Activated CD4-positive, alpha-beta memory T cell treated with anti-CD3 and anti-CD28 coated beads, Interleukin-2, amount 10 ng/mL, durations not matched to agents 7 days and 5 days (primary cell): ENCODE data around the gene GSG1L. TPM values are rescaled to one million over a fixed set of nuclear protein-coding genes. Genes with fewer than 3 reads are reported as not detected.

Experiments
- CTCF ChIA-PET: fragments of 350-600 bp; sonication (Branson Sonifier 250); formaldehyde crosslinking; loops from one replicate; lab custom pipeline; 2021; ENCODE audit warnings: antibody characterized with exemption, inconsistent platforms; lab: Charles Lee
- POLR2A ChIA-PET: fragments of 350-600 bp; sonication (Branson Sonifier 250); formaldehyde crosslinking; loops from one replicate; lab custom pipeline; 2021; ENCODE audit warnings: antibody characterized with exemption; lab: Charles Lee
- DNase-seq: peaks from one replicate; pipeline ENCODE4 v3.0.0-alpha.2; 2020
- H3K27ac Mint-ChIP-seq: one replicate; pipeline ENCODE4 v1.8.0; 2021; ENCODE audit warnings: mild to moderate bottlenecking, mixed read lengths
- H3K27me3 Mint-ChIP-seq: one replicate; pipeline ENCODE4 v1.8.0; 2021; ENCODE audit warnings: mixed read lengths
- H3K36me3 Mint-ChIP-seq: one replicate; pipeline ENCODE4 v1.8.0; 2021; ENCODE audit warnings: low read depth, mixed read lengths
- H3K4me1 Mint-ChIP-seq: one replicate; pipeline ENCODE4 v1.8.0; 2021; ENCODE audit warnings: mixed read lengths
- H3K4me3 Mint-ChIP-seq: one replicate; pipeline ENCODE4 v1.8.0; 2021; ENCODE audit warnings: mild to moderate bottlenecking, mixed read lengths
- H3K9me3 Mint-ChIP-seq: one replicate; pipeline ENCODE4 v1.8.0; 2021; ENCODE audit warnings: mixed read lengths
- total RNA-seq, 2 experiments: library from RNA; stranded (reverse); gene quantifications; one replicate each; pipeline ENCODE4 v1.2.3, GENCODE V29; 2021

GSG1L gene
- total RNA-seq, 2 experiments from 2014 or later = 0.55 TPM; not detected in 1

GRCh38 chr16:27927266-27927901 is 136.1 kb downstream of the GSG1L start:
- Mint-ChIP-seq H3K4me1 (peaks cover 15% of the 10 kb centered on the region), H3K27ac (no peak overlapping the region), H3K27me3 (peaks cover 2% of the 10 kb centered on the region), H3K9me3 (no peaks in the 10 kb centered on the region), H3K4me3 (no peak overlapping the region), H3K36me3 (no peaks in the 10 kb centered on the region)
- DNase-seq = no peak
- CTCF ChIA-PET = no interaction called here
- POLR2A ChIA-PET = no interaction called here

GRCh38 chr16:27925612-27926011 is 137.9 kb downstream of the GSG1L start:
- Mint-ChIP-seq H3K4me1 (peaks cover 15% of the 10 kb centered on the region), H3K27me3 (peaks cover 16% of the 10 kb centered on the region), H3K9me3 (no peaks in the 10 kb centered on the region), H3K4me3 (no peak overlapping the region), H3K27ac (no peak overlapping the region), H3K36me3 (no peaks in the 10 kb centered on the region)
- CTCF ChIA-PET = no interaction called here
- no peak for DNase-seq
- POLR2A ChIA-PET = no interaction called here

- CTCF ChIA-PET = no interaction called here
- H3K27ac Mint-ChIP-seq = no peak overlapping the region
- H3K4me3 Mint-ChIP-seq = no peak overlapping the region
- no peak for DNase-seq
- no peaks in the 10 kb centered on the region for H3K36me3 Mint-ChIP-seq
- no peaks in the 10 kb centered on the region for H3K9me3 Mint-ChIP-seq
- H3K27me3 Mint-ChIP-seq = peaks cover 21% of the 10 kb centered on the region
- POLR2A ChIA-PET = interaction anchor here (0.6 kb wide), 1 partner anchor 355 kb away, joined by 3 read pairs; no protein-coding TSS in a partner anchor
- H3K4me1 Mint-ChIP-seq = peaks cover 15% of the 10 kb centered on the region
Measured at GRCh38 chr16:27924411-27925118, 138.9 kb downstream of the GSG1L start.

- DNase-seq = no peak
- Mint-ChIP-seq H3K4me1 (peaks cover 15% of the 10 kb centered on the region), H3K4me3 (no peak overlapping the region), H3K27ac (no peak overlapping the region), H3K27me3 (peaks cover 21% of the 10 kb centered on the region), H3K9me3 (no peaks in the 10 kb centered on the region), H3K36me3 (no peaks in the 10 kb centered on the region)
- POLR2A ChIA-PET = interaction anchor here (0.6 kb wide), 1 partner anchor 356 kb away, joined by 3 read pairs; no protein-coding TSS in a partner anchor
- CTCF ChIA-PET = no interaction called here
Measured at GRCh38 chr16:27923751-27924150, 139.8 kb downstream of the GSG1L start.

GRCh38 chr16:27922433-27922832 is 141.1 kb downstream of the GSG1L start:
- DNase-seq = no peak
- Mint-ChIP-seq H3K4me1 (peaks cover 15% of the 10 kb centered on the region), H3K36me3 (no peaks in the 10 kb centered on the region), H3K9me3 (no peaks in the 10 kb centered on the region), H3K27ac (no peak overlapping the region), H3K4me3 (no peak overlapping the region), H3K27me3 (peaks cover 21% of the 10 kb centered on the region)
- POLR2A ChIA-PET = no interaction called here
- CTCF ChIA-PET = no interaction called here

- Mint-ChIP-seq H3K27ac (no peak overlapping the region), H3K36me3 (no peaks in the 10 kb centered on the region), H3K4me3 (no peak overlapping the region), H3K4me1 (peaks cover 15% of the 10 kb centered on the region), H3K9me3 (no peaks in the 10 kb centered on the region), H3K27me3 (peaks cover 21% of the 10 kb centered on the region)
- POLR2A ChIA-PET = no interaction called here
- CTCF ChIA-PET = no interaction called here
- DNase-seq = no peak
Measured at GRCh38 chr16:27921134-27921533, 142.4 kb downstream of the GSG1L start.

- Mint-ChIP-seq H3K4me1 (peaks cover 10% of the 10 kb centered on the region), H3K27ac (no peak overlapping the region), H3K27me3 (peaks cover 21% of the 10 kb centered on the region), H3K36me3 (no peaks in the 10 kb centered on the region), H3K4me3 (no peak overlapping the region), H3K9me3 (no peaks in the 10 kb centered on the region)
- CTCF ChIA-PET = no interaction called here
- POLR2A ChIA-PET = no interaction called here
- no peak for DNase-seq
Measured at GRCh38 chr16:27920391-27920891, 143.1 kb downstream of the GSG1L start.

- H3K27me3 Mint-ChIP-seq = peaks cover 21% of the 10 kb centered on the region
- no peak for DNase-seq
- no peaks in the 10 kb centered on the region for H3K36me3 Mint-ChIP-seq
- POLR2A ChIA-PET = no interaction called here
- CTCF ChIA-PET = no interaction called here
- no peak overlapping the region for H3K4me3 Mint-ChIP-seq
- H3K27ac Mint-ChIP-seq = no peak overlapping the region
- H3K9me3 Mint-ChIP-seq = no peaks in the 10 kb centered on the region
- no peaks in the 10 kb centered on the region for H3K4me1 Mint-ChIP-seq
Measured at GRCh38 chr16:27918755-27919154, 144.8 kb downstream of the GSG1L start.

GRCh38 chr16:27917949-27918348 is 145.6 kb downstream of the GSG1L start:
- POLR2A ChIA-PET = no interaction called here
- DNase-seq = no peak
- CTCF ChIA-PET = interaction anchor here (0.8 kb wide), 1 partner anchor 61 kb away, joined by 3 read pairs; no protein-coding TSS in a partner anchor
- no peaks in the 10 kb centered on the region for H3K4me1 Mint-ChIP-seq
- no peaks in the 10 kb centered on the region for H3K9me3 Mint-ChIP-seq
- no peaks in the 10 kb centered on the region for H3K36me3 Mint-ChIP-seq
- no peak overlapping the region for H3K4me3 Mint-ChIP-seq
- peaks cover 21% of the 10 kb centered on the region for H3K27me3 Mint-ChIP-seq
- H3K27ac Mint-ChIP-seq = no peak overlapping the region

GRCh38 chr16:27911486-27911885 is 152.0 kb downstream of the GSG1L start:
- Mint-ChIP-seq H3K27ac (no peak overlapping the region), H3K4me1 (no peaks in the 10 kb centered on the region), H3K9me3 (no peaks in the 10 kb centered on the region), H3K4me3 (no peak overlapping the region), H3K27me3 (peaks cover 9% of the 10 kb centered on the region), H3K36me3 (no peaks in the 10 kb centered on the region)
- ChIA-PET CTCF (no interaction called here), POLR2A (no interaction called here)
- no peak for DNase-seq

- Mint-ChIP-seq H3K4me3 (no peak overlapping the region), H3K27me3 (peaks cover 8% of the 10 kb centered on the region), H3K36me3 (no peaks in the 10 kb centered on the region), H3K4me1 (no peaks in the 10 kb centered on the region), H3K9me3 (no peaks in the 10 kb centered on the region), H3K27ac (no peak overlapping the region)
- CTCF ChIA-PET = no interaction called here
- POLR2A ChIA-PET = no interaction called here
- no peak for DNase-seq
Measured at GRCh38 chr16:27907457-27907972, 156.0 kb downstream of the GSG1L start.

- CTCF ChIA-PET = no interaction called here
- Mint-ChIP-seq H3K27me3 (peaks cover 6% of the 10 kb centered on the region), H3K4me1 (no peaks in the 10 kb centered on the region), H3K27ac (no peak overlapping the region), H3K4me3 (no peak overlapping the region), H3K36me3 (no peaks in the 10 kb centered on the region), H3K9me3 (no peaks in the 10 kb centered on the region)
- POLR2A ChIA-PET = no interaction called here
- no peak for DNase-seq
Measured at GRCh38 chr16:27906883-27907282, 156.6 kb downstream of the GSG1L start.

- ChIA-PET CTCF (no interaction called here), POLR2A (no interaction called here)
- DNase-seq = no peak
- Mint-ChIP-seq H3K27me3 (peaks cover 4% of the 10 kb centered on the region), H3K4me1 (no peaks in the 10 kb centered on the region), H3K4me3 (no peak overlapping the region), H3K9me3 (no peaks in the 10 kb centered on the region), H3K36me3 (no peaks in the 10 kb centered on the region), H3K27ac (no peak overlapping the region)
Measured at GRCh38 chr16:27903046-27903655, 160.4 kb downstream of the GSG1L start.
